Large intestine (tissue), 1 donor: ENCODE results near the gene RPL41. TPM values are rescaled to one million over a fixed set of nuclear protein-coding genes. Genes with fewer than 3 reads are reported as not detected.

Experiments
- polyA plus RNA-seq: library from polyadenylated mRNA; unstranded; fragments of 120-200 nt; gene quantifications from one replicate; pipeline ENCODE4 v1.2.1, GENCODE V29; 2013

The RPL41 gene
- polyA plus RNA-seq, 1 donor: 5,871 TPM

Other genes starting within 250 kb of the RPL41 start
- 30.6 TPM for gene PYM1, start 188.7 kb upstream of the RPL41 start, polyA plus RNA-seq
- gene DGKA, start 185.5 kb upstream of the RPL41 start, polyA plus RNA-seq: 17.4 TPM
- gene PMEL, start 150.6 kb upstream of the RPL41 start, polyA plus RNA-seq: 5.7 TPM
- 55.5 TPM for gene CDK2, start 149.8 kb upstream of the RPL41 start, polyA plus RNA-seq
- gene RAB5B, start 142.6 kb upstream of the RPL41 start, polyA plus RNA-seq: 112 TPM
- 44.1 TPM for gene SUOX, start 119.4 kb upstream of the RPL41 start, polyA plus RNA-seq
- gene IKZF4, start 95.6 kb upstream of the RPL41 start, polyA plus RNA-seq: 13.5 TPM
- gene RPS26, start 74.7 kb upstream of the RPL41 start, polyA plus RNA-seq: 232 TPM
- gene ERBB3, start 36.5 kb upstream of the RPL41 start, polyA plus RNA-seq: 326 TPM
- gene PA2G4, start 12.1 kb upstream of the RPL41 start, polyA plus RNA-seq: 131 TPM
- 4.5 TPM for gene ZC3H10, start 1.6 kb downstream of the RPL41 start, polyA plus RNA-seq
- 42.7 TPM for gene ESYT1, start 11.6 kb downstream of the RPL41 start, polyA plus RNA-seq
- 59.5 TPM for gene MYL6B, start 36.0 kb downstream of the RPL41 start, polyA plus RNA-seq
- gene MYL6, start 41.7 kb downstream of the RPL41 start, polyA plus RNA-seq: 1,754 TPM
- gene SMARCC2, start 72.8 kb downstream of the RPL41 start, polyA plus RNA-seq: 70.7 TPM
- gene RNF41, start 105.3 kb downstream of the RPL41 start, polyA plus RNA-seq: 32.2 TPM
- gene NABP2, start 107.7 kb downstream of the RPL41 start, polyA plus RNA-seq: 29.1 TPM
- 524 TPM for gene SLC39A5, start 113.4 kb downstream of the RPL41 start, polyA plus RNA-seq
- 25.1 TPM for gene ANKRD52, start 141.8 kb downstream of the RPL41 start, polyA plus RNA-seq
- gene COQ10A, start 150.3 kb downstream of the RPL41 start, polyA plus RNA-seq: 12.1 TPM
- 143 TPM for gene CS, start 183.7 kb downstream of the RPL41 start, polyA plus RNA-seq
- 179 TPM for gene CNPY2, start 199.4 kb downstream of the RPL41 start, polyA plus RNA-seq
- 85.5 TPM for gene PAN2, start 217.4 kb downstream of the RPL41 start, polyA plus RNA-seq
- 0.75 TPM for gene IL23A, start 222.3 kb downstream of the RPL41 start, polyA plus RNA-seq
- 124 TPM for gene STAT2, start 243.5 kb downstream of the RPL41 start, polyA plus RNA-seq
- 0.06 TPM for gene APOF, start 246.2 kb downstream of the RPL41 start, polyA plus RNA-seq